Activated CD4-positive, alpha-beta memory T cell treated with anti-CD3 and anti-CD28 coated beads, Interleukin-2, amount 10 ng/mL, durations not matched to agents 7 days and 5 days (primary cell): Measurements from ENCODE around the gene MYH14. TPM values are rescaled to one million over a fixed set of nuclear protein-coding genes. Genes with fewer than 3 reads are reported as not detected.

Source experiments
- CTCF ChIA-PET: fragments of 350-600 bp; sonication (Branson Sonifier 250); formaldehyde crosslinking; loops from one replicate; lab custom pipeline; 2021; ENCODE audit warnings: antibody characterized with exemption, inconsistent platforms; lab: Charles Lee
- POLR2A ChIA-PET: fragments of 350-600 bp; sonication (Branson Sonifier 250); formaldehyde crosslinking; loops from one replicate; lab custom pipeline; 2021; ENCODE audit warnings: antibody characterized with exemption; lab: Charles Lee
- DNase-seq: peaks from one replicate; pipeline ENCODE4 v3.0.0-alpha.2; 2020
- H3K27ac Mint-ChIP-seq: one replicate; pipeline ENCODE4 v1.8.0; 2021; ENCODE audit warnings: mild to moderate bottlenecking, mixed read lengths
- H3K27me3 Mint-ChIP-seq: one replicate; pipeline ENCODE4 v1.8.0; 2021; ENCODE audit warnings: mixed read lengths
- H3K36me3 Mint-ChIP-seq: one replicate; pipeline ENCODE4 v1.8.0; 2021; ENCODE audit warnings: low read depth, mixed read lengths
- H3K4me1 Mint-ChIP-seq: one replicate; pipeline ENCODE4 v1.8.0; 2021; ENCODE audit warnings: mixed read lengths
- H3K4me3 Mint-ChIP-seq: one replicate; pipeline ENCODE4 v1.8.0; 2021; ENCODE audit warnings: mild to moderate bottlenecking, mixed read lengths
- H3K9me3 Mint-ChIP-seq: one replicate; pipeline ENCODE4 v1.8.0; 2021; ENCODE audit warnings: mixed read lengths
- total RNA-seq, 2 experiments: library from RNA; stranded (reverse); gene quantifications; one replicate each; pipeline ENCODE4 v1.2.3, GENCODE V29; 2021

Gene MYH14
- total RNA-seq, 2 experiments from 2014 or later: not detected

DNA sequence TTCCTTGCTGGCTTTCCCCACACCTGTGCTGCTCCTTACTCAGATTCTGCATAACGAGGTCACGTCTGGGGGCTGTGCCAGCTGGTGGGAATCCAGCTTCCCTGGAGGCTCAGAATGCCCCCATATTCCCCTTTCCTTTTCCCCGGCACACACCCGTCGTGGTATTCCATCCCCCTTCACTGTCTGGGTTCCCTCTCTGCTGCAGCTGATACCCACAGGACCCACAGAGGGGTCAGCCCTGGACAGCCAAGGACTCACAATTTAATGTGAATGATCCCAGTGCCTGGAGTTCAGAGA lies 4.2 kb upstream of the MYH14 start:
- ChIA-PET POLR2A (no interaction called here), CTCF (no interaction called here)
- H3K4me1 Mint-ChIP-seq: no peaks in the 10 kb centered on the region
- peaks cover 17% of the 10 kb centered on the region for H3K27me3 Mint-ChIP-seq
- no peak overlapping the region for H3K27ac Mint-ChIP-seq
- no peak overlapping the region for H3K4me3 Mint-ChIP-seq
- DNase-seq: no peak
- H3K36me3 Mint-ChIP-seq: no peaks in the 10 kb centered on the region
- H3K9me3 Mint-ChIP-seq: no peaks in the 10 kb centered on the region

- ChIA-PET POLR2A (no interaction called here), CTCF (no interaction called here)
- H3K36me3 Mint-ChIP-seq: no peaks in the 10 kb centered on the region
- no peak for DNase-seq
- no peak overlapping the region for H3K4me3 Mint-ChIP-seq
- H3K27ac Mint-ChIP-seq: no peak overlapping the region
- H3K4me1 Mint-ChIP-seq: no peaks in the 10 kb centered on the region
- H3K9me3 Mint-ChIP-seq: no peaks in the 10 kb centered on the region
- H3K27me3 Mint-ChIP-seq: peaks cover 24% of the 10 kb centered on the region
These were observed 1.0 kb upstream of the MYH14 start for GRCh38 chr19:50202386-50202785.

DNA sequence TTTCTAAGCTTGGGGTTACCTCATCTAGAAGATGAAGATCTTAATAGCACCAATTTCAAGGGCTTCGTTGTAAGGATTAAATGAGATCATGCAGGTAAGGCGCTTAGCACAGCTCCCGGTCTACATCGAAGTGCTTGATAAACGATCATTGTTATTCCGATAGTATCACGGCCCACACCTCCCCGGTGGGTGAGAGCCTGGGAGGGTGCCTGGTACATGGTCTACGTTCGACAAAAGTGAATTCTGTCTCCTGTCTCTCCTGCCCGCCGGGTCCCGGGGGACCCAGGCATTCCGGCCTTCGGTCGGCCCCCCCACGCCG lies 501 bp upstream of the MYH14 start:
- no peak overlapping the region for H3K27ac Mint-ChIP-seq
- CTCF ChIA-PET: no interaction called here
- H3K27me3 Mint-ChIP-seq: peaks cover 24% of the 10 kb centered on the region
- POLR2A ChIA-PET: no interaction called here
- no peak overlapping the region for H3K4me3 Mint-ChIP-seq
- no peaks in the 10 kb centered on the region for H3K9me3 Mint-ChIP-seq
- DNase-seq: no peak
- H3K36me3 Mint-ChIP-seq: no peaks in the 10 kb centered on the region
- H3K4me1 Mint-ChIP-seq: no peaks in the 10 kb centered on the region

GRCh38 chr19:50204081-50204428 lies 633 bp downstream of the MYH14 start:
- Mint-ChIP-seq H3K9me3 (no peaks in the 10 kb centered on the region), H3K27ac (no peak overlapping the region), H3K27me3 (peaks cover 24% of the 10 kb centered on the region), H3K36me3 (no peaks in the 10 kb centered on the region), H3K4me1 (no peaks in the 10 kb centered on the region), H3K4me3 (no peak overlapping the region)
- CTCF ChIA-PET: no interaction called here
- POLR2A ChIA-PET: no interaction called here
- no peak for DNase-seq

DNA sequence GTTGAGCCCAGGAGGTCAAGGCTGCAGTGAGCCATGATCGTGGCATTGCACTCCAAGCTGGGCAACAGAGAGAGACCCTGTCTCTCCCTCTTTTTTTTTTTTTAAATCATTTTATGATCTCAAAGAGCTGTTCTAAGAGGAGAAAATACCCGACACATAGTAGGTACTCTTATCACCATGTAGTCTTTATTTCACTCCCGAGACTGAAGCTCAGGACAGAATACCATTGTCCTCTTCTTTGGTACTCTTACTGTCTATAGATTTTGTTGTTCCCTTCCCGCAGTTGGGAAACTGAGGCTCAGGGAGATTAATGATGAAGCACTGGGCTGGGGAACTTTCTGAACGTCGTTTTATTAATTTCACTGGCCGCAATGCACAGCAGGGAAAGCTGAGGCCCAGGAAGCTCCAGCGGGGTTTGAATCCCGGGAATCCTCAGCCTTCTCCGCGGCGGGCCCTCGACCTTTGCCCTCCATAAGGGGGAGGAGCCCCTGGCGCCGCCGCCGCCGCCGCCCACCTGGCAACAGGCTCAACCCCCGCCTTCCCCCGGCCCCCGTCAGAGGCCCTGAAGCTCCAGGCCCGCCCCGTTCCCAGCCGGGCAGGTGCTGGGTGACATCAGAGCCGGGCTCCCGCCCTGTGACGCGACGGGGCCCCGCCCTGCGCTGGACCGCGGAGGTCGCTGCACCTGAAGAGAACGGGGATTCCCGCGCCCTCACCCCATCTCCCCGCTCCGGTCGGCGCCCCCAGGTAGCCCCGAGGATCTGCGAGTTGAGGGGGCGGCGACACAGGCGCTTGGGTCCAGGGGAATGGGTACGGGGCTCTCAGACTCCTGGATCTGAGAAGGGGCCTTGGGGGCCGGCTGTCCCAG lies 1.6 kb downstream of the MYH14 start:
- CTCF ChIA-PET: no interaction called here
- POLR2A ChIA-PET: no interaction called here
- no peaks in the 10 kb centered on the region for H3K4me1 Mint-ChIP-seq
- no peak overlapping the region for H3K27ac Mint-ChIP-seq
- H3K27me3 Mint-ChIP-seq: peaks cover 24% of the 10 kb centered on the region
- H3K4me3 Mint-ChIP-seq: no peak overlapping the region
- H3K9me3 Mint-ChIP-seq: no peaks in the 10 kb centered on the region
- no peaks in the 10 kb centered on the region for H3K36me3 Mint-ChIP-seq
- no peak for DNase-seq

DNA sequence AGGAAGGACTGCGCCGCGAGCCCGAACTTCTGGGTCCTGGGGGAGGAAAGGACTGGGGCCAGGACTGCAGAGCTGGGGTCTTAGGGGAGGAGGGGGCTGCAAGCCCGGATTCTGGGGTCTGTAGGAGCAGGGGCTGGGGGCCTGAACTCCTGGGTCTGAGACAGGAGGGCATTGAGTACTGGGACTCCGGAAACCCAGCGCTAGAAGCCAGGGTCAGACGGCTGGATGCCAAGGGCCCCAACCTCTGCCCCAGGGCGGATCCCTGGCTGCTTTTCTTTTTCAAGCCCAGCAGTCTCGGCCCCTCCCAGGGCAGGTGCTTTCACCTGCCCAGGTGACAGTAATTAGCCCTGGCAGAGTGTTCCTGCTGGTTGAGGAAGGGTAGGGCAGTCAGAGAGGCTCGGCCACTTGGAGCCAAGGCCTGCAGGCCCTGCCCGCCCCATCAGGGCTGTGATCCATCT lies 2.3 kb downstream of the MYH14 start:
- Mint-ChIP-seq H3K27me3 (peaks cover 24% of the 10 kb centered on the region), H3K4me3 (no peak overlapping the region), H3K4me1 (no peaks in the 10 kb centered on the region), H3K9me3 (no peaks in the 10 kb centered on the region), H3K36me3 (no peaks in the 10 kb centered on the region), H3K27ac (no peak overlapping the region)
- ChIA-PET POLR2A (no interaction called here), CTCF (no interaction called here)
- no peak for DNase-seq

- Mint-ChIP-seq H3K36me3 (no peaks in the 10 kb centered on the region), H3K9me3 (no peaks in the 10 kb centered on the region), H3K4me1 (no peaks in the 10 kb centered on the region), H3K27ac (no peak overlapping the region), H3K4me3 (no peak overlapping the region), H3K27me3 (peaks cover 24% of the 10 kb centered on the region)
- ChIA-PET POLR2A (no interaction called here), CTCF (no interaction called here)
- DNase-seq: no peak
These were observed 2.8 kb downstream of the MYH14 start for GRCh38 chr19:50206191-50206590.

GRCh38 chr19:50207730-50208129 lies 4.3 kb downstream of the MYH14 start:
- H3K4me3 Mint-ChIP-seq: no peak overlapping the region
- no peak for DNase-seq
- CTCF ChIA-PET: no interaction called here
- no peaks in the 10 kb centered on the region for H3K4me1 Mint-ChIP-seq
- H3K9me3 Mint-ChIP-seq: no peaks in the 10 kb centered on the region
- H3K36me3 Mint-ChIP-seq: no peaks in the 10 kb centered on the region
- H3K27ac Mint-ChIP-seq: no peak overlapping the region
- H3K27me3 Mint-ChIP-seq: peaks cover 14% of the 10 kb centered on the region
- POLR2A ChIA-PET: no interaction called here

DNA sequence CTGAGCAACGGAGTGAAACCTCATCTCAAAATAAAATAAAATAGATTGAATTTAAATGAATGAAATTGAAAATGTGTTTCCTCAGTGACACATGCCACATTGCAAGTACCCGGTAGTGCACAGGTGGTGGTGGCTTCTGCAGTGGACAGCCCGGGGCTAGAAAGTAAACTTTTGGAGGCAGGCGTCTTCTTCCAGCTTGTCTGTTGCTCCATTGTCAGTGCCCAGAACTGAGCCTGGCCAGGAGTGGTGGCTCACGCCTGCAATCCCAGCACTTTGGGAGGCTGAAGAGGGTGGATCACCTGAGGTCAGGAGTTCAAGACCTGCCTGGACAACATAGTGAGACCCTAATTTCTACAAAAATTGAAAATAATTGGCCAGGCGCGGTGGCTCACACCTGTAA lies 5.7 kb downstream of the MYH14 start:
- Mint-ChIP-seq H3K9me3 (no peaks in the 10 kb centered on the region), H3K27me3 (peaks cover 8% of the 10 kb centered on the region), H3K4me3 (no peak overlapping the region), H3K4me1 (no peaks in the 10 kb centered on the region), H3K27ac (no peak overlapping the region), H3K36me3 (no peaks in the 10 kb centered on the region)
- DNase-seq: no peak
- ChIA-PET POLR2A (no interaction called here), CTCF (no interaction called here)

DNA sequence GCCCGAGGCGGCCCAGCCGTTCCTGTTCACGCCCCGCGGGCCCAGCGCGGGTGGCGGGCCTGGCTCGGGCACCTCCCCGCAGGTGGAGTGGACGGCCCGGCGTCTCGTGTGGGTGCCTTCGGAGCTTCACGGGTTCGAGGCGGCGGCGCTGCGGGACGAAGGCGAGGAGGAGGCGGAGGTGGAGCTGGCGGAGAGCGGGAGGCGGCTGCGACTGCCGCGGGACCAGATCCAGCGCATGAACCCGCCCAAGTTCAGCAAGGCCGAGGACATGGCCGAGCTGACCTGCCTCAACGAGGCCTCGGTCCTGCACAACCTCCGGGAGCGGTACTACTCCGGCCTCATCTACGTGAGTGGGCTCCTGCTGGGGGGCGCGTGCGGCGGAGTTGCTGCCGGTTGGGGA lies 7.0 kb downstream of the MYH14 start:
- H3K4me3 Mint-ChIP-seq: no peak overlapping the region
- POLR2A ChIA-PET: no interaction called here
- H3K36me3 Mint-ChIP-seq: no peaks in the 10 kb centered on the region
- H3K9me3 Mint-ChIP-seq: no peaks in the 10 kb centered on the region
- no peaks in the 10 kb centered on the region for H3K4me1 Mint-ChIP-seq
- CTCF ChIA-PET: no interaction called here
- no peaks in the 10 kb centered on the region for H3K27me3 Mint-ChIP-seq
- H3K27ac Mint-ChIP-seq: no peak overlapping the region
- DNase-seq: no peak

- Mint-ChIP-seq H3K4me3 (no peak overlapping the region), H3K36me3 (no peaks in the 10 kb centered on the region), H3K27me3 (peaks cover 4% of the 10 kb centered on the region), H3K27ac (no peak overlapping the region), H3K9me3 (no peaks in the 10 kb centered on the region), H3K4me1 (no peaks in the 10 kb centered on the region)
- ChIA-PET CTCF (no interaction called here), POLR2A (no interaction called here)
- no peak for DNase-seq
These were observed 10.5 kb downstream of the MYH14 start for GRCh38 chr19:50213925-50214324.

- Mint-ChIP-seq H3K4me3 (no peak overlapping the region), H3K36me3 (no peaks in the 10 kb centered on the region), H3K4me1 (no peaks in the 10 kb centered on the region), H3K9me3 (no peaks in the 10 kb centered on the region), H3K27ac (no peak overlapping the region), H3K27me3 (peaks cover 4% of the 10 kb centered on the region)
- no peak for DNase-seq
- CTCF ChIA-PET: no interaction called here
- POLR2A ChIA-PET: no interaction called here
These were observed 11.5 kb downstream of the MYH14 start for GRCh38 chr19:50214699-50215543.

- ChIA-PET CTCF (no interaction called here), POLR2A (no interaction called here)
- Mint-ChIP-seq H3K4me3 (no peak overlapping the region), H3K27me3 (peaks cover 4% of the 10 kb centered on the region), H3K36me3 (no peaks in the 10 kb centered on the region), H3K9me3 (no peaks in the 10 kb centered on the region), H3K27ac (no peak overlapping the region), H3K4me1 (no peaks in the 10 kb centered on the region)
- no peak for DNase-seq
These were observed 12.4 kb downstream of the MYH14 start for GRCh38 chr19:50215820-50216219.

DNA sequence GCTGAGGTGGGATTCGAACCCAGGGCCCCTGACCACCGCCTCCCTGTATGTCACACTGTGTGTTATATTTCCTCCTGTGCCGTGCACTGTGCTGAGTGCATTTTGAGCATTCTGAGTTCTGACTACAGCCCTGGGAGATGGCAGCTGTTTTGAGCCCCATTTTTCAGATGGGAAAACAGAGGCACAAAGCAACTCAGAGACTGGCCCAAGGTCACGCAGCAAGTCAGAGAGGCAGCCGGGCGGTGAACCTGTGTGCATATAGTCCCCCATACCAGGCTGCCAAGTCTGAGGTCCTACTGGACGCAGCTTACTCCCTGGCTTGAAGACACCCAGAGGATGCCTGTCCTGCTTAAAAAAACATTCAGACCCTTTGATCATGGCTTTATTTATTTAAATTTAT lies 17.7 kb downstream of the MYH14 start:
- ChIA-PET CTCF (no interaction called here), POLR2A (no interaction called here)
- Mint-ChIP-seq H3K9me3 (peaks cover 6% of the 10 kb centered on the region), H3K4me1 (no peaks in the 10 kb centered on the region), H3K27me3 (peaks cover 4% of the 10 kb centered on the region), H3K4me3 (no peak overlapping the region), H3K27ac (no peak overlapping the region), H3K36me3 (no peaks in the 10 kb centered on the region)
- DNase-seq: no peak
